ENCODE data around the gene GFER.
A peak's percentile ranks its signal among the peaks of the same experiment; 100 is the strongest.

GFER gene

DNA sequence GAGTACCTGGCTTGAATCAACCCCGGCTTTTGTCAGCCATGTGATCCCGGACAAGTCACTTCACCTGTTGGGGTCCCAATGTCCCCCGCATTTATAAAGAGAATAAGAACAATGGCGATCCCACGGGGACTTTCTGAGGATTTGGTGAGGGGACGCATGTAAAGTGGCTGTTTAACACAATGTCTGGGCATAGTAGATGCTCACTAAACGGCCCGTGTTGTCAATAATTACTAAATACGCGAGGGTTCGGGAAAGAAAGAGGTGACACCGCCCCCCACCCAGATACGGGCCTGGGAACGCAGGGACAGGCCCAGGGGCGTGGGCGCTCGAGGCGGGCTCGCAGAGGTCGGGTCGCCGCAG lies 7.6 kb downstream of the GFER start:
- DNase-seq, result no peak

DNA sequence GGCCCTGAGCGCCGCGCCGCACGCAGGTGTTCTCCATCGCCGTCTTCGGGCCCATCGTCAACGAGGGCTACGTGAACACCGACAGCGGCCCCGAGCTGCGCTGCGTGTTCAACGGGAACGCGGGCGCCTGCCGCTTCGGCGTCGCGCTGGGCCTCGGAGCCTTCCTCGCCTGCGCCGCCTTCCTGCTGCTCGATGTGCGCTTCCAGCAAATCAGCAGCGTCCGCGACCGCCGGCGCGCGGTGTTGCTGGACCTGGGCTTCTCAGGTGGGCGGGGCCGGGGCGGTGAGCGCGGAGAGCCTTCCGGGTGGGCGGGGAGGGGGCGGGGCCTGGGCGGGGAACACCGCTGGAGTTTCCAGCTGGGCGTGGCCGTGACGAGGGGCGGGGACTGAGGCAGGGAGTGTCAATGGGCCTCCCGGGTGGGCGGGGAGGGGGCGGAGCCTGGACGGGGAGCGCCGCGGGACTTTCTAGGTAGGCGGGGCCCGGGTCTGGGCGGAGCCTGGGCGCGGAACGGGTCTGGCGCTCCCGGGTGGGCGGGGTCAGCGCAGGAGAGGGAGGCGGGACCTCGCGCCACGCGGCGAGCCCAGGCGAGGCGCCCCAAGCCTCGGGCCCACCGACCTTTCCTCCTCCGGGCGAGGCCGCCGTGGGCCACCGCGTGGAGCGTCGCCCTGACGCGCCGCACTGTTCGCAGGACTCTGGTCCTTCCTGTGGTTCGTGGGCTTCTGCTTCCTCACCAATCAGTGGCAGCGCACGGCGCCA lies 8.1 kb downstream of the GFER start:
- peak; percentile 82 for DNase-seq

DNA sequence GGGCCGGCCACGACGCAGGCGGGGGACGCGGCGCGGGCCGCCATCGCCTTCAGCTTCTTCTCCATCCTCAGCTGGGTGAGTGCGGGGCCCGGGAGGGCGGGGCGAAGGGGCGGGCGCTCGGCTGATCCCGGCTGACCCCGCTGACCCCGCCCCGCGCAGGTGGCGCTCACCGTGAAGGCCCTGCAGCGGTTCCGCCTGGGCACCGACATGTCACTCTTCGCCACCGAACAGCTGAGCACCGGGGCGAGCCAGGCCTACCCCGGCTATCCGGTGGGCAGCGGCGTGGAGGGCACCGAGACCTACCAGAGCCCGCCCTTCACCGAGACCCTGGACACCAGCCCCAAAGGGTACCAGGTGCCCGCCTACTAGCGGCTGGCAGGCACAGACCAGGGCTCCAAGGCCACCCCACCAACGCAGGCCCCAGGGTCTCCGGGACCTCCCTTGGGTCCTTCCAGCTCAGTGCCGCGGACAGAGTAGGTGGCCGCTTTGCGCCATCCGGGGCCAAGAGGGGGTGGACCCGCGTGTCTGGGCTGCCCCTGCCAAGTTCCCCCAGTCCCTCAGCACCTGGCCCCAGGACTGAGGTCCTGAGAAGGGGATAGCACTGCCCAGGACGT lies 8.8 kb downstream of the GFER start:
- DNase-seq, result no peak

DNA sequence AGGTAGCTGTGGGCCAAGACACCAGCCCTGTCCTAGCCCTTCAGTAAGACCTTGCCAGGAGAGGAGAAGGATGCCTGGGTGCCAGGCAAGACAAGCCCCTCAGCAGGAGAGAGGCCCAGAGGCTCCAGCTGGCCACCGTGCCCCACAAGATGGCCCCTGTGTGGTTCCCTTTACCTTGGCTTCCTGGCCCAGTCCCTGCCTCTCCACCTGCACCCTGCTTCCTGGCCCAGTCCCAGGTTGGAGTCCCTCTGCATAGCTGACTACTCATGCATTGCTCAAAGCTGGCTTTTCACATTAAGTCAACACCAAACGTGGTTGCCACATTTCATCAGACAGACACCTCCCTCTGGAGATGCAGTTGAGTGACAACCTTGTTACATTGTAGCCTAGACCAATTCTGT lies 9.7 kb downstream of the GFER start:
- no peak for DNase-seq

DNA sequence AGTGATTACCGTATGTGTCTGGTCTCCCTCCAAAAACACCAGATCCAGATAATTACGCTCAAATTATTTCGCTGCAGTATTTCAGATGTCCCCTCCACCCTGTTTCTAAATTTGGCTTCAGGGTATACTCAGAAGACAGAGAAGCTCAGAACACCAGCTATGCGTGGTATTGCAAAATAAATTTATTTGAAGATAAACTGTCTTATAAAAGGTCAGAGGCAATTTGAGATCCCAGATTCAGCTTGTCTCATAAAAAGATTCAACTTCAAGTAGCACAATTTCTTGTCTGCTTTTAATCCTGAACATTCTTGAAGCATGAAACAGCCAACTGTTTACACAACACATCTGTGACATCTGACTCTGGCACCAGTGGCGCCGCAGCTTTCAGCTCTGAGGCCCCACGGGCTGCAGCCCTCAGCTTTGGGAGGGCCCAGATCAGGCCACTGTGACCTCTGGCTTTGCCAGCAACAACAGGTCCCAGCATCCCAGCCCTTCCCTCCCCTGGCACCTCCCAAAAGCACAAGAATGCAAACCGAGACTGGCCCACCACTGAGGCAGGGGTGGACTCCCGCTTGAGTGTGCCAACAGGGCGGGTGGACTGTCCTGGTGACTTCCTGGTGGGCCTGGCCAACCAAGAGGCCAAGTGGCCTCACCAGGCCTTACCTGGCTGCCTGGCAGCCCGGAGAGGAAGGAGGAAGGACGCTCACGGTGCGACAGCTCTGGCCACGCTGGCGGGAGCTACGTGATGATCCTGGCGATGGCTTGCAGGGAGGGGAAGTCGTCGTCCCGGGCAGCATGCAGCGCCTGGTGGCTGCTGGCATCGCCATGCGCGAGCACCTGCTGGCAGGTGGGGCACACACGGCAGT lies 13.7 kb downstream of the GFER start:
- DNase-seq, result no peak

DNA sequence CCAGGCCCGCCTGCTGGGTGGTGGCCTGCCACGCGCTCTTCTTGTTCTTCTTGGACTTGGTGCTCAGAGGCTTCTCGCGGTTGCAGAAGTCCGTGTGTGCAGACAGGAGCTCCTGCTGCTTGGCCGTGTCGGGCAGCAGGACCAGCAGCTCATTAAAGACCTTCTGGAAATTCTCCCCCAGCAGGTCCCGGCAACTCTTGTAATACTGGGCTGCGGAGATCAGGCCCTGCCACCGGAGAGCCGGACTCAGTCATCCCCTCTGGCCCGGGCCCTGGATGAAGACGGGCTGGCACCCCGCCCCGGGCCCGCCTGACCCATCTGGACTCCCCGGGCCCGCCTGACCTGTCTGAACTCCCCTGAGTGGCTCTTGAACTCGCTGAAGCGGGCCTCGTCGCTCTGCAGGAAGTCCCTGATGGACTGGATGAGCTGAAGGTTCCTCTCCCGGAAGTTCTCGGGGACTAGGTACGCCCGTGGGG lies 14.4 kb downstream of the GFER start:
- no peak for DNase-seq

DNA sequence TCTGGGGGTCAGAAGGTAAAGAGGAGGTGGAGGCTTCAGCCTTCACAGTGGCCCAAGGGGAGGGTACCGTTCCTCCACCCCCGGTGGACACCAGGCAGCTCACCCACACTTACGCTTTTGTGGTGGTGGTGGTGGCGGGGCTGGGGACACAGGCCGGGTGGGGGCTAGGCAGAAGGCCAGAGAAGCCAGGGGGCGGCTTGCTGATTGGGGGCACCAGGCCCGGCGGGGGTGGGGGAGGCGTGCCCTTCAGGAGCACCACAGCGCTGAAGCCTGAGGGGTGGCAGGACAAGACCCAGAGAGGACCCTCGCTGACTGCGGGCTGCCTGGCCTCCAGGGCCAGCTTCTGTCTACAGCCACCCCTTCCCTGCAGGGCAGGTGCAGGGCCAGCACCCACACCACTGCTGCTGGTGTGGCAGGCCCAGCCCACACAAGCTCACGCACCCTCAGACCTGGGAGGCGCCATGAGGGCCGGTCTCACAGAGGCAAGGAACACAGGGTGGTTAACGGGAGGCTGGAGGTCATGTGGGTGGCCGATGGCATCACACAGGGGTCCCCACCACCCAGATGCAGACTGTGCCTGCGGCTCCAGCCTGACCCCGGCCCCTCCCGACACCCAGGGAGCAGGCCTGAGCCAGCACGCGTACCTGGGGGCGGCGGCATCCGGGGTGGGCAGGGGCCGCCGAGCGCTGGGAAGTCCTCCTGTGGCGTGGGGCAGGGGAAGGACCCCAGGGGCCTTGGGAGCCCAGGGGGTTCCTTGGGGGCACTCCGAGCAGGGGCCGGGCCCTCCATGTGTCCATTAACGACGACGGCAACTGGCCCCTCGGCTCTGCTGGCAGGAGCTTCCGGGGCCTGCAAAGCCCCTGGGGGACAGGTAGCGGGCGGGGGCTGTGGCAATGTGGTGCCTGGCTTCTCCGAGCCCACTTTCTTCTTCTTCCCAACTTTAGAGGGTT lies 15.1 kb downstream of the GFER start:
- DNase-seq, result no peak

DNA sequence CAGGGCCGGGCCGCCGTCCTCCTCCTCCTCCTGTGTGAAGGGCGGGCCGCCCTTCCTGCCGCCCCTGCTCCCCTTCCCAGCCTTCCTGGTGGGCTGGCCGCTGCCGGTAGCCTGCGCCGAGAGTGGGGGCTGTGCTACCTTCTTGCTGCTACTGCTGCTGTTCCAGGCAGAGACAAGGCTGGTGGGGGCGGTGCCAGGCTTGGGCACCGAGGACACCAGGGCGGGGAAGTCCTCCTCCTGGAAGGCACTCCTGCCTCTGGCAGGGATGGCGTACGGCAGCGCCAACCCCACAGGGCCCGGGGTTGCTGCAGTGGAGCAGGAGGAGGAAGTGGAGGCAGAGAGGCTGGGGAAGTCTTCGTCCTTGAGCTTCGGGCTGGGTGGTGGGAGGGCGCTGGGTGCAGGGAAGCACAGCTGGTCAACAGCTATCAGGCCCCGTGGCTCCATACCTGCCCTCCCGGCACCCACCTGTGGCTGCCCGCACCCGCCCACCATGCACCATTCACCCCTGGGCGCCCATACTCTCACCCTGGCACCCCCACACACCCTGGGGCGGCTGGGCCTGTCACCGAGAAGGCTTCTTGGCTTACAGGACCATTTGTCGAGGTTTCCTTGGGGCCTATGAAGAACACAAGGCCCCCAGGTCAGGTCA lies 16.0 kb downstream of the GFER start:
- no peak for DNase-seq

DNA sequence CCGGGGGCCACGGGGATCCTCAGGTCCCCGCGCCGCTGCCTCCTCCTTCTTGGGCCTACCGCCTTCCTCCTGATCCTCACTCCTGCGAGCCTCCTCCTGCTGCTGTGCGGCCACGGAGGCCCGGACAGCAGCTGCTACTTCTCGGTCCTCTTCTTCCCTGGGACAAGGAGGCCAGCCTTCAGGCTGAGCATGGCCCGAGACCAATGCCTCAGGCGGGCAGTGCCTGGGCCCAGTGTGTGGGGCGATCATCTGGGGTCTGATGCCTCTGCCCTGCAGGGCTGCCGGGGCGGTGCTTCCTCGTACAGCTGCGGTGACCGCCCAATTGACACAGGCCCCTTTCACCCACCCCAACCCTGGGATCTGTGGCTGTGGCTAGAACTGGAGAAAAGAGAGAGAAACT lies 17.0 kb downstream of the GFER start:
- DNase-seq, result no peak

DNA sequence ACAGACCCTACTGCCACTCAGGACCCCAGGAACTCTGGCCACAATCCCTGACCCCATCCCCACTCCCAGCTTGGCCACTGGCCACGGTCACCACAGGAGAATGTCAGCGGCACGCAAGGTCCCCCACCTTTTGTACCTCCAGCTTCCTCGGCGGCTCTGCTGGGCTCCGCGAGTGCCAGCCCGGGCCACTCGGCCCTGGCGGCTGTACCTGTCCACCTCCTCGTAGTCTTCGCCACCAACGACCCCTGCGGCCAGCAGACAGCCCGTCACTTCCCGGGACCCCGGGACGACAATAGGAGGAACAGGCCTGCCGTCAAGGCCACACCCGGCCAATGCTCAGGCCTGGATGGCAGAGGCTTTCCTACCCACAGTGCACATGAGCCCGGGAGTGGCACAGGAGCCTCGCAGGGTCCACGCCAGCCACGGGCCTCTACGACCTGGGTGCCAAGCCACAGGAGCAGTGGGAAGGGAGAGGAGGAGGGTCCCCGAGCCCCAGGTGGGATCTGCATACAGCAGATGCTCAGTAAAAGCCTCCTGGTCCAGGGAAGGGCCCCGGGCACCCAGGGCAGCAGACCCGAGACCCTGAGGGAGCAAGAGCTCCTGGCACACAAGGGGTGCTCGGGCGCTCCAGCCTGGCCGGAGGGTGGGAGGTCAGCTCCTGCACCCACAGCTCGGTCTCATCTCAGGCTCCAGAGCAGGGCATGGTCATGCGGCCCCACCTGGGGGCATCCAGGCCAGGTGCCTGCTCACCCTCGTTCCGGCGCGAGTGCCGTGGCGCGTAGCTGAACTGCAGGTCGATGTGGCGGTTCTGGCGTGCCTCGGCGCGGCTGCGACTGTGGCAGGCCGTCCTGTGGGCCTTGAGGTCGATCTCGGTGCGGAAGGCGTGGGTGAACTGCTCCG lies 17.7 kb downstream of the GFER start:
- no peak for DNase-seq

DNA sequence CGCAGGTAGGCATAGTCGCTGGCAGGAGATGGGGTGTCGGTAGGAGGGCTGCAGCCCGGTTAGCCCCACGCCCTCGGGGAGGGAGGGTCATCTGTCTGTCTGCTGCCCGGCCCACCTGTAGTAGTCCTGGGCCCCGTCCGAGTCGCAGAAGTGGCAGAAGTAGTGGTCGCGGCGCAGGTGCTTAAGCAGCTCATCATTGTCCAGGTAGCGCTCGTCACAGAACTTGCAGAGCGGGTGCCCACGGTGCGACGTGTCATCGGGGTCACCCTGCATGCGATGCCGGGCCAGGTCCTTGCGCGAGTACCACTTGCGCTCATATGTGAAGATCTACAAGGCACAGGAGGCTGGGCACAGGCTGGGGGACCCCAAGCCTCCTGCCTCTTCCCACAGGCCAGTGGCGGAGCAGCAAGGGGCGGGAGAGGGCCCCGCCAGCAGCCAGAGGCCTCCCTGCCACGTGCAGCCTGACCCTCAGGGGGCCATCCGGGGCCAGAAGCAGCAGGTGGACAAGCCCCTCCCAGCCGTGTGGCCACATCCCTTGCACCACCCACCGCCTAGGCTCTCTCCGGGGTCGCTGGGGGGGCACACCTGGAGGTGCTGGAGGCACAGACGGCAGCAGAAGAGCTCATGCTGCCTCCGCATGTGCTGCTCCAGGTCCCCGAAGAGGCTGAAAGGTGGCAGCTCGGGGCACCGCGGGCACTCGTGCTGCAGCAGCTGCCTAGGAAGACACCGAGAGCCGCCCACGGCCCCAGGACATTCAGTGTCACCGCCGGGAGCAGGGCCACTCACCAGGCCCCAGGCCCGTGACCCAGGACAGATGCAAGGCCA lies 18.6 kb downstream of the GFER start:
- no peak for DNase-seq

DNA sequence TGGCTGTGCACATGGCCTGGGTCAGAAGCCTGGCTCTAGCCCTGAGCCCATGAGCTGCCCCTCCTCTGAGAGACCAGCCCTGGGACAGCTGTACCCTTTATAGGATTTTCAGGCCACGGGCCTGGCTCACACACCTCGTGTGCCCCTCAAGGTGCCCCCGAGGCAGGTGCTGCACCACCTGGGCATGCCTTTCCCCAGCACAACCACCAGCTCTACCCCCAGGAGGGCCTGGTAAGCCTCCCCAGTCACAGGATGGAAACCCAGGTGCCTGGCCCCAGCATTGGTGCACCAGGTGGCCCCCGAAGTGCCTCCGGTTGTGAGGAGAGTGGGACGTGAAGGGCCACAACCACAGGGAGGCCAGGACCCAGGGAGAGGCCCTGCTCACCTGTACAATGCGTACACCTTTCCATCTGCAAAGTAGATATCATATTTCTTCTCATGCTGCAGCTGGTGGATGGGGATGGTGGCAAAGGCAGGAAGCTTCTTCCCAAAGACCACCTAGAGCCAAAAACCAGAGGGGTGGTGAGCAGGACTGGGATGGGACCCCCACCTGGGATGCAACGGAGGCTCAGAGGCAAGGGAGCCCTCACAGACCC lies 19.3 kb downstream of the GFER start:
- DNase-seq, result no peak

DNA sequence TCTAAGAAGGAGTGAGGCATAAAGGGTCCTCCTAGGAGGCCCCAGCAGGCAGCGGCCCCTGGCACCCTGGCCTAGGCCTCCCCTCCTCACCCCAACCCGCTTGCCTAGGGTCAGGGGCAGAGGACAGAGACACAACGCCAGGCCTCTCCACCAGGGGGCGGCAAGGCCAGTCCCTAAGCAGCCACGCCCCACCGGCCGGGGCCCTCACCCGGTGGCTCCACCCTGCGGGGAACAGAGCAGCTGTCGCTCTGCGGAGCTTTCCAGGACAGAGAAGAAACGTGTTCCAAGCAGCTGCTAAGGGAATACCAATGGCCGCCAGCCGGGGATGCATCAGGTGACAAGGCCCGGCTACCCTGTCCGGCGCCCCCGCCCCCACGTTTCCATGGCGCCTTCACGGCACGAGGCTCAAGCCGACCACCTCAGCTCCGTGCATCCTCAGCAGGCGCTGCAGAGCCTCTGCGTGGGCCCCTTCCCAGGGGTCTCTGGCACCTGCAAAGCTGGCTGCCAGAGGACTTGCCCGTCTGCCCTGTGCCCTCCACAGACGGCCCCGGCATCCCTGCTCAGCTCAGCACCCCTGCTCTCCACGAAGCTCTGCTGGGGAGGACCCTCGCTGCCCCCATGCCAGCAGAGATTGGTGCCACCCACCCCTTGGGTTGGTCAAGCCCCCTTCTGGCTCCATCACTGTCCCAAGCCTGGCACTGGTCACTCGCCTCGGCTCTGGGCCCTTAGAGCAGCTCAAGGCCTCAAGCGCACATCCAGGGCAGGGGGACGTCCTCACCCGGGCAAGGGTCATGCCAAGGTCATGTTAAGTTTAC lies 20.0 kb downstream of the GFER start:
- peak; percentile 84 for DNase-seq

DNA sequence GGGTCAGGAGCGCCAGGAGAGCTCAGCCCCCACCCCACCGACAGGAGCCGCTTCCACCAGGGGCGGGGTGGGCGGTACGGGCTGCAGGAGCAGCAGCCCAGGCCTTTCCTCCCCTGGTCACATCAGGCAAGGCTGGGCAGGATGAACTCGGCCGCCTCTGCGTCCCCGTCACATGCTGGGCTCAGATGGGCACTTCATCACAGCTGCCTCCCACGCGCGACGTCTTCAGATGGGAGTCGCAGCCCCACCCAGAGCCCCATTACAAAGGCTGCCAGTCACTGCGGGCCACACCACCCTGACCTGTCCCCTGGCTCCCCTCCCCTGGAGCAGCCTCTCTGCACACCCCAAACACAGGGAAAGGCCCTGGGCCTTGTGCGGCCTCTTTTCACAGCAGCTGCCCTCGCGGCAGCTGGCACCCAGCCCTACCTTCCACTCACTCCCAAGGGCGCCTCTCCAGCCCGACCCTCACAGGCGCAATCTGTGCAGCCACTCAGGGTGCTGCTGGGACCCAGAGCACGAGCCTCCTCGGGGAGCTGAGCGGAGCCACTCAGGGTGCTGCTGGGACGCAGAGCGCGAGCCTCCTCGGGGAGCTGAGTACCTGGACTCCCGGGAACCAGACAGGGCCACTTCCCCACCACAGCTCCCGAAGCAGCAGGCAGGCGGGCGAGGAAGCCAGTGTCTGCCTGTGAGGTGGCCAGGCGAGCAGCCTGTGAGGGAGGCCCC lies 21.0 kb downstream of the GFER start:
- DNase-seq, result no peak

DNA sequence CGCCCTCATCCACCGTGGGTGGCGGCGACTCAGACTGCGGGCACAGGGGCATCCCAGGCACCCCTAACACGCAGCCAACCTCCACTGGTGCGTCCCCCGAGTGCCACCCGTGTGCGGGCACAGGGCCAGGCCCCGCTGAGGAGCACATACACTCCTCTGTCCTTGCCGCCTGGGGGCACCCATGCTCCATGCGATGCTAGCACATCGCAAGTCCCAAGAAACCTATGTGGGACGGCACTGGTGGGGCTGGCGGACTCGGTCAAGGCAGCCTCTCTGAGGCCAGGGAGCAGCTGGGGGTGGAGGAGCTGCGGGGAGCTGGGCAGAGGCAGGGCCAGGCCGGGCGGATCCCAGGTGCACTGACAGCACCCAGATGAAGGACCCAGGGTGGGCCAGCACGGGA lies 21.7 kb downstream of the GFER start:
- no peak for DNase-seq

DNA sequence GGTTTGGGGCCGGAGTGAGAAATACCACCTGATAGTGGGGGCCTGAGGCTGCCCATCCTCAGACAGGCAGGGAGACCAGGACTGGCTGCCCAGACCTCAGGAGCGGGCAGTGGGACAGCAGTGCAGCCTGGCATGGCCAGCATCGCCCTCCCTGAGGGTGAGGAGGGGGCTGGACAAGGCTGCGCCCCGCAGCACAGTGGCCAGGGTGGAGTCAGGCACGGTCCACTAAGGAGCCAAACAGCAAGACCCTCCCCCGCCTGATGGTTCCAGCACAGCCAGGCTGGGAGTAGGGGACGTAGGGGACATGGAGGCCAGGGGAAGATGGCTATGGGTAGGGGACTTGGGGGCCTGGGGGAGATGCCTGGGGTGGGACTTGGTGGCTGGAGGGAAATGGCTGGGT lies 22.3 kb downstream of the GFER start:
- DNase-seq, result no peak

DNA sequence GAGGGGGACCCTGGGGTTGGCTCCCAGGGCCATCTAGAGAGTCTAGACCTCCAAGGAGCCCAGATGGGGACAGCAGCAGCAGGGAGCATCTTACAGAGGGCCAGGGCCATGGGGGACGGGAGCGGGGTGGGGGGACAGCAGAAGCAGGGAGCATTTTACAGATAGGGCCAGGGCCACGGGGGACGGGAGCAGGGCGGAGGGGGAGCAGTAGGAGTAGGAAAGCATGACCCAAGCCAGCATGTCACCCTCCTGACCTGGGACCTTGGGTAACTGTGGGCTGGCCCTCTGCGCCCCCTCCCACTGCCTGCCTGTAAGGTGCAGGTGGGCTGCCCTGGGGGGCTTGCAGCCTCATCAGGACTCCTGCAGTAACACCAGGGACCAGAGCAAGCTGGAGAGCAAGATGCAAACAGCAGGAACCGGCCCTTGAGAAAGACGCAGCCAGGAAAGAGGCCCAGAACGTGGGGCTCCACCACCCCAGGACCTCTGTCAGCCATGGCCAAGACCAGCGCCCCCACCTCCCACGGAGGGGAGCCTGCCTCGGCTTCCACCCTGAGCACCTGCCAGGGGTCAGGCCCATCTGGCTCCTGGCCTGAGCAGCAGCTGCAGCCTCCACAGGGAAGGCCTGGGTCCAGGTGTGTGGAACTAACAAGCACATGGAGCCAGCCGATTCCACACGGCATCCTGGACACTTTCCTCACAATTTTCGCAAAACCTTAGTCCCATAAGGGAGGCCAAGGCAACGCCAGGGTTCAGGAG lies 23.3 kb downstream of the GFER start:
- DNase-seq, result no peak
